SK-N-SH (cell line): ENCODE measurements around the gene SNX1. TPM values are rescaled to one million over a fixed set of nuclear protein-coding genes. Genes with fewer than 3 reads are reported as not detected.

Source experiments
- CTCF ChIA-PET: fragments of 300-600, 350-600 bp; formaldehyde crosslinking; extraction: SDS; loops from one replicate; lab custom pipeline; 2021; lab: Yijun Ruan, JAX
- POLR2A ChIA-PET: fragments of 350-600 bp; sonication (Branson Sonifier 250); formaldehyde crosslinking; extraction: SDS; loops from one replicate; lab custom pipeline; 2020; ENCODE audit warnings: antibody characterized with exemption, inconsistent platforms; lab: Yijun Ruan, JAX
- DNase-seq: peaks from one replicate; pipeline ENCODE4 v3.0.0; 2012
- H2AFZ ChIP-seq: fragments of 200-600 bp; sonication (generic); 2 replicates; pipeline ENCODE4 v1.8.1; 2016; ENCODE audit warnings: antibody characterized with exemption, mild to moderate bottlenecking, low read depth
- H3F3A ChIP-seq: fragments of 200-600 bp; sonication (generic); replicated peaks from 2 replicates; pipeline ENCODE3; 2016; ENCODE audit warnings: antibody characterized with exemption, mild to moderate bottlenecking; ENCODE audit not compliant: insufficient read depth
- H3K27ac ChIP-seq, 2 experiments: fragments of 200-500 bp in 1 of 2; fragments of 200-600 bp in 1 of 2; sonication (Bioruptor generic) in 1 of 2; sonication (generic), shearing (Covaris generic) in 1 of 2; 2 replicates each; pipeline versions ENCODE4 v1.5.1 to v1.6.1; 2014 to 2016; ENCODE audit warnings: low read depth in 2 of 2, inconsistent platforms in 1 of 2, low read length in 1 of 2, mild to moderate bottlenecking in 1 of 2, mixed read lengths in 1 of 2
- H3K27me3 ChIP-seq: fragments of 200-600 bp; sonication (generic), shearing (Covaris generic); 2 replicates; pipeline ENCODE4 v1.6.1; 2016; ENCODE audit warnings: mixed run types; ENCODE audit not compliant: insufficient read depth
- H3K36me3 ChIP-seq, 2 experiments: fragments of 200-500 bp in 1 of 2; fragments of 200-600 bp in 1 of 2; sonication (Bioruptor generic) in 1 of 2; sonication (generic) in 1 of 2; replicated peaks in 1 of 2; 2 replicates each; pipeline versions ENCODE3 to v1.5.1; 2014 to 2016; ENCODE audit warnings: low read length in 1 of 2, mild to moderate bottlenecking in 1 of 2; ENCODE audit not compliant: insufficient read depth in 2 of 2, control insufficient read depth in 1 of 2
- H3K4me1 ChIP-seq, 2 experiments: fragments of 200-500 bp in 1 of 2; fragments of 200-600 bp in 1 of 2; sonication (Bioruptor generic) in 1 of 2; sonication (generic), shearing (Covaris generic) in 1 of 2; 2 replicates each; pipeline versions ENCODE4 v1.5.1 to v1.6.1; 2014 to 2016; ENCODE audit warnings: low read depth in 1 of 2, low read length in 1 of 2, mixed run types in 1 of 2; ENCODE audit not compliant: insufficient read depth in 2 of 2, control insufficient read depth in 1 of 2
- H3K4me2 ChIP-seq: fragments of 200-600 bp; sonication (generic), shearing (Covaris generic); 2 replicates; pipeline ENCODE4 v1.6.1; 2017; ENCODE audit warnings: mixed run types
- H3K4me3 ChIP-seq, 2 experiments: fragments of 200-500 bp in 1 of 2; fragments of 200-600 bp in 1 of 2; sonication (Bioruptor generic) in 1 of 2; sonication (generic), shearing (Covaris generic) in 1 of 2; 2 replicates each; pipeline versions ENCODE4 v1.5.1 to v1.8.1; 2014 to 2016; ENCODE audit warnings: low read depth in 2 of 2, inconsistent platforms in 1 of 2, low read length in 1 of 2, mild to moderate bottlenecking in 1 of 2, mixed read lengths in 1 of 2, moderate library complexity in 1 of 2
- H3K79me2 ChIP-seq: fragments of 200-600 bp; sonication (generic); 2 replicates; pipeline ENCODE4 v1.8.1; 2017; ENCODE audit warnings: mild to moderate bottlenecking; ENCODE audit not compliant: insufficient read depth
- H3K9ac ChIP-seq: fragments of 200-600 bp; sonication (generic); 2 replicates; pipeline ENCODE4 v1.6.1; 2017; ENCODE audit warnings: mixed run types
- H3K9me2 ChIP-seq: fragments of 200-600 bp; sonication (generic); 2 replicates; pipeline ENCODE4 v1.6.1; 2017; ENCODE audit warnings: mixed run types
- H3K9me3 ChIP-seq: fragments of 200-600 bp; sonication (generic); 2 replicates; pipeline ENCODE4 v1.6.1; 2017; ENCODE audit warnings: mixed run types, mild to moderate bottlenecking, moderate library complexity
- H4K20me1 ChIP-seq: fragments of 200-600 bp; sonication (generic); 2 replicates; pipeline ENCODE4 v1.6.1; 2017; ENCODE audit warnings: mild to moderate bottlenecking, mixed run types; ENCODE audit not compliant: insufficient read depth
- EP300 ChIP-seq, 2 experiments: IDR thresholded peaks; 2 replicates each; pipeline versions ENCODE4 v1.4.0 to v1.6.1; 2012; ENCODE audit warnings: borderline replicate concordance in 1 of 2, low read depth in 1 of 2, low read length in 1 of 2
- GATA2 ChIP-seq: sonication (generic); formaldehyde crosslinking; IDR thresholded peaks from 2 replicates; pipeline ENCODE4 v1.5.0; 2020; ENCODE audit warnings: mild to moderate bottlenecking, missing genetic modification reagents
- MEF2A ChIP-seq: IDR thresholded peaks from 2 replicates; pipeline ENCODE4 v1.4.0; 2012; ENCODE audit warnings: low read depth, borderline replicate concordance
- MXI1 ChIP-seq: IDR thresholded peaks from 2 replicates; pipeline ENCODE4 v1.6.1; 2012; ENCODE audit warnings: mild to moderate bottlenecking, low read depth, low read length, improper control_type of control experiment
- POLR2AphosphoS5 ChIP-seq: IDR thresholded peaks from 2 replicates; pipeline ENCODE4 v1.6.1; 2012; ENCODE audit warnings: low read depth, low read length
- RCOR1 ChIP-seq: fragments of 150-350 bp; IDR thresholded peaks from 2 replicates; pipeline ENCODE4 v1.6.1; 2017; ENCODE audit warnings: antibody characterized with exemption, low read length
- RFX5 ChIP-seq: IDR thresholded peaks from 2 replicates; pipeline ENCODE4 v1.6.1; 2012; ENCODE audit warnings: mild to moderate bottlenecking, improper control_type of control experiment, low read length
- SIN3A ChIP-seq: IDR thresholded peaks from 2 replicates; pipeline ENCODE4 v1.6.1; 2012; ENCODE audit warnings: low read depth, mild to moderate bottlenecking, low read length, moderate library complexity, borderline replicate concordance
- TCF12 ChIP-seq: IDR thresholded peaks from 2 replicates; pipeline ENCODE4 v1.4.0; 2012
- TEAD4 ChIP-seq: IDR thresholded peaks from 2 replicates; pipeline ENCODE4 v1.4.0; 2012; ENCODE audit warnings: mild to moderate bottlenecking, borderline replicate concordance; ENCODE audit not compliant: insufficient read depth
- ZBTB33 ChIP-seq: IDR thresholded peaks from 2 replicates; pipeline ENCODE4 v1.4.0; 2012; ENCODE audit warnings: low read depth, borderline replicate concordance
- WGBS: methylation state at CpG from one replicate; pipeline ENCODE4 v1.1.6; 2017; ENCODE audit warnings: low lambda C conversion rate; 5-methylcytosine and 5-hydroxymethylcytosine counted together
- polyA plus RNA-seq, 3 experiments: library from polyadenylated mRNA; depleted of rRNA; stranded (reverse); fragments of >200 nt; gene quantifications; 2 replicates each; pipeline ENCODE4 v1.2.3, GENCODE V29; 2012
- TF ChIP-seq, protein P1 (sequence below): fragments of 200-600 bp; sonication (generic); IDR thresholded peaks from 2 replicates; pipeline ENCODE4 v1.6.1; 2017; ENCODE audit warnings: antibody characterized with exemption, mild to moderate bottlenecking, moderate library complexity
- TF ChIP-seq, protein P2 (sequence below): IDR thresholded peaks from 2 replicates; pipeline ENCODE4 v1.6.1; 2012; ENCODE audit warnings: mild to moderate bottlenecking, low read depth, low read length, moderate library complexity

Gene SNX1
- polyA plus RNA-seq, 1 of the 3 experiments (the other 2 are of a cell fraction), result 80.7 TPM

DNA sequence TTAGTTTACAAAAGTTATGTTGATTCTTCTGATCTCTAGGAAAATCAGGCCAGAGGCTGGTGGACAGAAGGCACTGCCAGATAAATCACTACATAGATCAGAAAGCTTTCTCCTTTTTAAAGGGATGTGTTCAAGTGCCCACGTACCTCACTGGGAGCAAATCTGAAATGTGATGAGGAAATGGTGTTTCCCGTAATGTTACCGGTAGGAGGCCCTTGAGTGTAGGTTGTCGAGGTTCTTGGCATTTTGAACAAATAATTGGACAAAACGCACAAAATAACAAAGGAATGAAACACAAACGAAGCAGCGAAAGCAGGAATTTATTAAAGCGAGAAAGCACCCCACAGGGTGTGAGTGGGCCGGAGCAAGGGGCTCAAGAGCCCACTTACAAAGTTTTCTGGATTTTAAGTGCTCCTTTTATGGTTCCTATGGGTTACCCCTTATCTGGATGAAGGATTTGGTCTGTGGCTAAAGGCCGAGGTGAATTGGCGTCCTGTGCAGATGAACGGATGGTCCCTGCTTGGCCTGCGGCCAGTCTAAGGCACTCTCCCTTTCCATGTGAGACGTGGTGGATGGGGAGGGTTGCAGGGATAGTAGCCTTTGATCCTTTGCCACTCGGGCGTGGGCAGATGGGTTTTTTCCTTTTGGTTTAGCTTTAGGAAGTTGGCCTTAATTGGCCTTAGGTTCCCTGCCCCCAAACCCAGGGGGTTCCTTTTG lies 1.0 kb downstream of the SNX1 start:
- H3K9me2 ChIP-seq, result no peaks in the 10 kb centered on the region
- peaks cover 17 to 23% of the 10 kb centered on the region in 2 experiments; a peak in 3 of 4 replicates for H3K4me1 ChIP-seq
- H3K4me3 ChIP-seq, result peak overlapping the region; percentile 88 to 89
- CTCF ChIA-PET, result interaction anchor here (0.9 to 3.2 kb wide), 6 partner anchors 33 to 291 kb away, joined by 3 to 18 read pairs (median 4); partner anchors contain the start of gene TRIP4
- H3K9ac ChIP-seq, result peak overlapping the region; percentile 87
- TF ChIP-seq MXI1 (peak; percentile 35; the same call in 1 of the 2 replicates), MEF2A (no peak)
- TF ChIP-seq, protein P1, sequence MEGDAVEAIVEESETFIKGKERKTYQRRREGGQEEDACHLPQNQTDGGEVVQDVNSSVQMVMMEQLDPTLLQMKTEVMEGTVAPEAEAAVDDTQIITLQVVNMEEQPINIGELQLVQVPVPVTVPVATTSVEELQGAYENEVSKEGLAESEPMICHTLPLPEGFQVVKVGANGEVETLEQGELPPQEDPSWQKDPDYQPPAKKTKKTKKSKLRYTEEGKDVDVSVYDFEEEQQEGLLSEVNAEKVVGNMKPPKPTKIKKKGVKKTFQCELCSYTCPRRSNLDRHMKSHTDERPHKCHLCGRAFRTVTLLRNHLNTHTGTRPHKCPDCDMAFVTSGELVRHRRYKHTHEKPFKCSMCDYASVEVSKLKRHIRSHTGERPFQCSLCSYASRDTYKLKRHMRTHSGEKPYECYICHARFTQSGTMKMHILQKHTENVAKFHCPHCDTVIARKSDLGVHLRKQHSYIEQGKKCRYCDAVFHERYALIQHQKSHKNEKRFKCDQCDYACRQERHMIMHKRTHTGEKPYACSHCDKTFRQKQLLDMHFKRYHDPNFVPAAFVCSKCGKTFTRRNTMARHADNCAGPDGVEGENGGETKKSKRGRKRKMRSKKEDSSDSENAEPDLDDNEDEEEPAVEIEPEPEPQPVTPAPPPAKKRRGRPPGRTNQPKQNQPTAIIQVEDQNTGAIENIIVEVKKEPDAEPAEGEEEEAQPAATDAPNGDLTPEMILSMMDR, result peak; percentile 34; the same call in 1 of the 2 replicates
- TF ChIP-seq, protein P2, sequence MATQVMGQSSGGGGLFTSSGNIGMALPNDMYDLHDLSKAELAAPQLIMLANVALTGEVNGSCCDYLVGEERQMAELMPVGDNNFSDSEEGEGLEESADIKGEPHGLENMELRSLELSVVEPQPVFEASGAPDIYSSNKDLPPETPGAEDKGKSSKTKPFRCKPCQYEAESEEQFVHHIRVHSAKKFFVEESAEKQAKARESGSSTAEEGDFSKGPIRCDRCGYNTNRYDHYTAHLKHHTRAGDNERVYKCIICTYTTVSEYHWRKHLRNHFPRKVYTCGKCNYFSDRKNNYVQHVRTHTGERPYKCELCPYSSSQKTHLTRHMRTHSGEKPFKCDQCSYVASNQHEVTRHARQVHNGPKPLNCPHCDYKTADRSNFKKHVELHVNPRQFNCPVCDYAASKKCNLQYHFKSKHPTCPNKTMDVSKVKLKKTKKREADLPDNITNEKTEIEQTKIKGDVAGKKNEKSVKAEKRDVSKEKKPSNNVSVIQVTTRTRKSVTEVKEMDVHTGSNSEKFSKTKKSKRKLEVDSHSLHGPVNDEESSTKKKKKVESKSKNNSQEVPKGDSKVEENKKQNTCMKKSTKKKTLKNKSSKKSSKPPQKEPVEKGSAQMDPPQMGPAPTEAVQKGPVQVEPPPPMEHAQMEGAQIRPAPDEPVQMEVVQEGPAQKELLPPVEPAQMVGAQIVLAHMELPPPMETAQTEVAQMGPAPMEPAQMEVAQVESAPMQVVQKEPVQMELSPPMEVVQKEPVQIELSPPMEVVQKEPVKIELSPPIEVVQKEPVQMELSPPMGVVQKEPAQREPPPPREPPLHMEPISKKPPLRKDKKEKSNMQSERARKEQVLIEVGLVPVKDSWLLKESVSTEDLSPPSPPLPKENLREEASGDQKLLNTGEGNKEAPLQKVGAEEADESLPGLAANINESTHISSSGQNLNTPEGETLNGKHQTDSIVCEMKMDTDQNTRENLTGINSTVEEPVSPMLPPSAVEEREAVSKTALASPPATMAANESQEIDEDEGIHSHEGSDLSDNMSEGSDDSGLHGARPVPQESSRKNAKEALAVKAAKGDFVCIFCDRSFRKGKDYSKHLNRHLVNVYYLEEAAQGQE, result no peak
- no peaks in the 10 kb centered on the region for H3K27me3 ChIP-seq
- no peak overlapping the region for H2AFZ ChIP-seq
- H3K4me2 ChIP-seq, result peak overlapping the region; percentile 92
- POLR2A ChIA-PET, result interaction anchor here (1.9 kb wide), 1 partner anchor 50 kb away, joined by 7 read pairs; no protein-coding TSS in a partner anchor
- no peaks in the 10 kb centered on the region for H3K9me3 ChIP-seq
- peak; percentile 38 for DNase-seq
- peaks cover 0 to 5% of the 10 kb centered on the region in 2 experiments for H3K36me3 ChIP-seq
- H3K27ac ChIP-seq, result peak overlapping the region; percentile 75 to 94; a peak in 2 of 4 replicates
- WGBS, result 2% methylated on average over 16 of the region's 16 CpGs
- H3F3A ChIP-seq, result peaks cover 21% of the 10 kb centered on the region
- H4K20me1 ChIP-seq, result peaks cover 51% of the 10 kb centered on the region
- peaks cover 88% of the 10 kb centered on the region for H3K79me2 ChIP-seq

GRCh38 chr15:64099379-64099778 lies 3.6 kb downstream of the SNX1 start:
- Histone ChIP-seq H3K4me1 (peaks cover 16 to 17% of the 10 kb centered on the region in 2 experiments; a peak in 3 of 4 replicates), H3K9me2 (no peaks in the 10 kb centered on the region), H3K27me3 (no peaks in the 10 kb centered on the region), H3K36me3 (peaks cover 0 to 8% of the 10 kb centered on the region in 2 experiments), H4K20me1 (peaks cover 75% of the 10 kb centered on the region), H3K79me2 (peaks cover 95% of the 10 kb centered on the region), H3K4me3 (no peak overlapping the region), H2AFZ (no peak overlapping the region), H3K9ac (no peak overlapping the region), H3K27ac (no peak overlapping the region), H3K9me3 (no peaks in the 10 kb centered on the region), H3F3A (peaks cover 12% of the 10 kb centered on the region), H3K4me2 (no peak overlapping the region)
- 92% methylated on average over 2 of the region's 2 CpGs for WGBS
- ChIA-PET POLR2A (no interaction called here), CTCF (interaction anchor here (0.8 to 3.2 kb wide), 2 partner anchors 49 to 54 kb away, joined by 3 to 18 read pairs; no protein-coding TSS in a partner anchor)
- DNase-seq, result no peak
- TF ChIP-seq GATA2 (CRISPR knock-in tag), result no peak
- TF ChIP-seq SIN3A, result no peak
- no peak for TF ChIP-seq RCOR1
- TF ChIP-seq POLR2AphosphoS5, result no peak
- TF ChIP-seq TEAD4, result no peak
- no peak for TF ChIP-seq TCF12
- no peak for TF ChIP-seq ZBTB33
- TF ChIP-seq MXI1, result no peak
- no peak for TF ChIP-seq RFX5
- TF ChIP-seq, protein P2, result no peak
- TF ChIP-seq EP300 (IDR thresholded peaks at IDR 0.05; ENCODE audit: borderline replicate concordance in 1 of 2, low read depth in 1 of 2, low read length in 1 of 2), result no peak
